HCT116 (cell line): ENCODE results near the gene RFTN1.

Experiments used
- CBX3 ChIP-seq: IDR thresholded peaks from 2 replicates; pipeline ENCODE4 v1.6.1; 2012; ENCODE audit warnings: low read depth
- CTCF ChIP-seq, 3 experiments: fragments of 200-600 bp in 1 of 3; sonication (generic) in 1 of 3; IDR thresholded peaks in 2 of 3; conservative IDR thresholded peaks in 1 of 3; 2 replicates each; pipeline ENCODE4 v1.5.1; 2012 to 2017; ENCODE audit warnings: low read depth in 2 of 3, low read length in 2 of 3, antibody characterized with exemption in 1 of 3, borderline replicate concordance in 1 of 3, control low read depth in 1 of 3, mild to moderate bottlenecking in 1 of 3, mixed read lengths in 1 of 3, mixed run types in 1 of 3, moderate library complexity in 1 of 3; ENCODE audit not compliant: insufficient read depth in 1 of 3
- EZH2 ChIP-seq: fragments of 200-600 bp; sonication (generic); IDR thresholded peaks from 2 replicates; pipeline ENCODE4 v1.6.1; 2017; ENCODE audit warnings: antibody characterized with exemption, mixed run types
- EZH2phosphoT487 ChIP-seq: fragments of 200-600 bp; IDR thresholded peaks from 2 replicates; pipeline ENCODE4 v1.6.1; 2018; ENCODE audit warnings: antibody characterized with exemption, borderline replicate concordance
- POLR2A ChIP-seq: IDR thresholded peaks from 2 replicates; pipeline ENCODE4 v1.7.0; 2011; ENCODE audit warnings: borderline replicate concordance; ENCODE audit not compliant: insufficient read depth, insufficient read length; ENCODE audit errors: extremely low read depth
- POLR2AphosphoS5 ChIP-seq: IDR thresholded peaks from 2 replicates; pipeline ENCODE4 v1.6.1; 2011; ENCODE audit warnings: mild to moderate bottlenecking, low read depth, low read length, moderate library complexity
- RAD21 ChIP-seq: IDR thresholded peaks from 2 replicates; pipeline ENCODE4 v1.6.1; 2012; ENCODE audit warnings: low read depth, mild to moderate bottlenecking
- REST ChIP-seq: IDR thresholded peaks from 2 replicates; pipeline ENCODE4 v1.6.1; 2012; ENCODE audit warnings: low read depth
- SIN3A ChIP-seq: IDR thresholded peaks from 2 replicates; pipeline ENCODE4 v1.6.1; 2012; ENCODE audit warnings: low read depth
- SP1 ChIP-seq: IDR thresholded peaks from 2 replicates; pipeline ENCODE4 v1.6.1; 2012; ENCODE audit warnings: low read depth
- TCF7L2 ChIP-seq: IDR thresholded peaks from 2 replicates; pipeline ENCODE4 v1.7.0; 2011; ENCODE audit warnings: borderline replicate concordance, inconsistent platforms; ENCODE audit not compliant: insufficient read depth, insufficient read length; ENCODE audit errors: extremely low read depth

DNA sequence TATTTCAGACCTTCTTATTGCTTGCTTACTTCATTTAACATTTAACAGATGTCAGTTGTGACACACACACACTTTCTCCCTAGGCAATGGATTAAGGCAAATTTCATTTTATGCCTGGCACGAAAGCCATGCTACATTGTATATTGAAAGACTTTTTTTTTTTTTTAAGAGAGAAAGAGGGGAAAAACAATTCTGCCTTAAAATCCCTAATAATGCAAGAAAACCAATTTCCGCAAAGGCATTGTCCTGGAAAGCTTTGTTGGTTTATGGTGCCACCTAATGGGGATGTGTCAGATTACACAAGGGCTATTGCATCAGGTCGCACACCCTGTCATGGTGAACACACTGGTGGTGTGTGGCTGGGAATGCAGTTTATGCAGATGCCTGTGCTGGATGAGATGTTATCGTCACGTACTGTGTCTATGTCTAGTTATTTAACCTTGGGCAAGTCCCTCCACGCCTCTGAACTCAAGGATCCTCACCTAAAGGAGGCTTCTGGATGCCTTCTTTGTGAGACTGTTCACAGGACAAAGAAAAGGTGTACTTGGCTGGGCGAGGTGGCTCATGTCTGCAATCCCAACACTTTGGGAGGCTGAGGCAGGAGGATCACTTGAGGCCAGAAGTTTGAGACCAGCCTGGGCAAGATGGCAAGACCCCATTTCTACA lies 37.3 kb upstream of the RFTN1 start:
- TF ChIP-seq POLR2A (no peak), REST (no peak), EZH2 (no peak), SP1 (no peak), SIN3A (no peak), POLR2AphosphoS5 (peak; percentile 53), CTCF (IDR thresholded peaks at IDR 0.05 in 2 of 3, conservative IDR thresholded peaks at IDR 0.05 in 1 of 3; ENCODE audit: borderline replicate concordance in 1 of 3, insufficient read depth in 1 of 3, low read depth in 2 of 3, low read length in 2 of 3) (peak; percentile 75 to 86 (median 86)), RAD21 (peak; percentile 97), CBX3 (peak; percentile 64), TCF7L2 (no peak), EZH2phosphoT487 (no peak)
